Skin of body (tissue), 2 donors: Measurements from ENCODE around the gene HMX1. TPM values are rescaled to one million over a fixed set of nuclear protein-coding genes. Genes with fewer than 3 reads are reported as not detected.

Source experiments
- DNase-seq: peaks from one replicate; lab custom pipeline; 2025; lab: John Stamatoyannopoulos, UW
- total RNA-seq: library from RNA; depleted of rRNA; stranded (reverse); fragments of >200 nt; gene quantifications from one replicate; pipeline ENCODE4 v1.2.3, GENCODE V29; 2014

The HMX1 gene
- 0.20 TPM for total RNA-seq

DNA sequence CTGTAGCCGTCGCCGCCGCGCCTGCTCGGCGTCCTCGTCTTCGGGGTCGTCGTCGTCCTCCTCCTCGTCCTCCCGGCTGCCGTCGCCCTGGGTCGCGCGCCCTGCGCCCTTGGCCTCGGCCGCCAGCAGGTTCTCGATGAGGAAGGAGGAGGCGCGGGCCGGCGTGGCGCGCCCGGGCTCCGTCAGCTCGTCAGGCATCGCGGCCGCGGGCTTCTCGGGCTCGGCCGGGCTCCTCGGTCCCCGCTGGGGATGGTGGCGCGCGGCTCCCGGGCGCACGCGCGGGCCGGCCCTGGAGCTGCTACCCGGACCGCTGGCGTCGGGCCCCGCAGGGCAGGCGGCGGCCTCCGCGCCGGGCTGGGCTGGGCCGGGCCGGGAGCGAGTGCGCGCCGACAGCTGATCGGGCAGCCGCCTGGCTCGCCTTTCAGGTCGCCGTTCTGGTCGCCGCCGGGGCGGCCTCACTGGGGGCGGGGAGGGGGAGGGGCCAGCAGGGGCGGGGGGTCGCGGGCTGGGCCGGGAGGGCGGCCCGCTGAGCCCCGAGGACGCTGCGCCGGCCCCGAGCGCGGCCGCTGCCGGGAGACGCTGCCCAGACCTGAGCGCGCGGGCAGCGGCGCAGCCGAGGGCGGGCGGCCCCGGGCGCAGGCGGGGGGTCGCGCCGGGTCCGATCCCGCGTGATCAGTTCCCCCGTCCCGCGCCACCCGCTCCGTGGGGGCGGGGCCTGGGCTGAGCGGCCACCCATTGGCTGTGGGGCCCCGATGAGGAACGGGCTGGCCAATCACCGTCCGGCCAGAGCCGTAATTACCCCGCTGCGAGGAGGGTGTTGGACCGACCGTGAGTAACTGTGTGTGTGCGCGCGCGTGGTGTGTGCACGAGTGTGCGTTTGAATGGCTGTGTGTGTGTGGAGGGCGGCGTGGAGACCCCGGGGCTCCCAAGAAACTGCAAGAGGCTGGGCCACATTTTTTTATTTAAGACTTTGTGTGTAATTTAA lies at the start of gene HMX1:
TSS of gene HMX1 (minus strand) at position 423 of the 985 bp plus-strand sequence. CDS start at position 198, 225 bp downstream.
- no peak for DNase-seq

DNA sequence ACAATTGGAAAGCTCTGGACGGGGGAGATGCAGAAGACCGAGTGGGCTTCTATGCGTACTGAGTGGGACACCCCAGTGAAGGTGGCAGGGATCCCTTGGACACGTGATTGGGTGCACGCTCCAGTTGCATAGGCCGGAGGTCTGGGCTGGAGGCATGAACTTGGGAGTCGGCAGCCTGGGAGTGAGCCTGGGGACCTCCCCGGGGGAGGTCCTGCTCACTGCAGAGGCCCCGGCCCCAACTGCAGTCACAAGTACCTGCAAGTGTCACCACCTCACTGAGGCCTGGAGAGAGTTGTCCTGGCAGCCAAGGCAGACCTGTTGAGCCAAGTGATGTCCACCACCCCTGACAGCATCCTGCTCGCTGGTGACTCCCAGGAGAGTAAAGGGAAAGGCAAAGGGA lies 49.3 kb upstream of the HMX1 start:
- DNase-seq: no peak

DNA sequence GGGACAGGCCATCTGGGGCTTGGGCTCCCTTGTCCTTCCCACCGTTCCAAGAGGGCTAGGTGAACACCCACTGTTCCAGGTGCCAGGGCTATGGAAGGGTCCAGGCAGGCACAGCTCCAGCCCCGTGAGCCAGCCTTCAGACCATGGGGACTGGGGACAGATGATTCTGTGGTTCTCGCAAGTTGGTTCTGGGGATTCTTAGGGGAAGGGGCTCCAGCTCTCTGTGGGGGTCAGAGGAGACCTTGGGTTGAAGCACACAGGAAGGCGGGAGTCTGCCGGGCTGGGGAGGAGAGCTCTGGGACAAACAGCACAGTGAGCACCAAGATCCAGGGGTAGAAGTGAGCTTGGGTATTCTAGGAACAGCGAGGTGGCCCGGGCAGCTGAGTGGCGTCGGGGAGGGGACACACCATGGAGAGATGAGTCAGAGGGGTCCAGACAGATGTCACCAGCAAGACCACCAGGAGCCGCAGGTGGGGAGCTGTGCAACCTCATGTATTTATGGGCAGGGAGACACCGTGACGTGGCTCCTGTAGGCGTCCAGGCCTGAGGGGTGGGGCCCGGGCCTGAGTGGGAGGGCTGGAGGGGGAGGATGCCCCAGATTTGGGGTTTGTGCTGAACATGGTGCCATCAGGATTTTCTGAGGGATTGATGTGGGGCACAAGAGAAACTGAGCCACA lies 48.8 kb upstream of the HMX1 start:
- no peak for DNase-seq

DNA sequence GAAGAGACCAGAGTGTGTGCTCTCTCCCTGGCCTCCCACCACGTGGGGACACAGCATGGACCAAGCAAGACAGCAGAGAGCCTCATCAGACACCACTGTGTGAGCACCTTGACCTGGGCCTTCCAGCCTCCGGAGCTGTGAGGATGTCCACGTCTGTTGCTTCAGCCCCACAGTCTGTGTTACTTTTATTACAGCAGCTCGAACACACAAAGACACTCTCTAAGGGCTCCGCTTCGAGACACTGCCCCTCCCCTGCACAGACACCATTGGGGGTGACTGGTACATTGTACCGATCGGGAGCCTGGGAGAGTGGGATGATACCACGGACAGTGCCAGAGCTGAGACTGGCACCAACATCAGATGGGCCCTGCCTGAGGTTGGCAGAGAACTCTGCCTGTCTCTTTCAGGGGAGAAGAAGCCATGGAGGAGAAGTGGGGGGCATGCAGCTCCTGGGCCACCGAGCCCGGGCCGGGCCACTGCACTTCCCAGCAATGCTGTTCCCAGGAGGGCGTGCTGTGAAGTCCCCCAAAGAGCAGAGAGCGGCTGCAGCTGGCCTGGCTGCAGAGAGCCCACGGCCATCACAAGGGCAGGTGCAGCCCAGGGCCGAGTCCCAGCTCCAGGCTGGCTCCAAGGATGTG lies 48.1 kb upstream of the HMX1 start:
- no peak for DNase-seq

DNA sequence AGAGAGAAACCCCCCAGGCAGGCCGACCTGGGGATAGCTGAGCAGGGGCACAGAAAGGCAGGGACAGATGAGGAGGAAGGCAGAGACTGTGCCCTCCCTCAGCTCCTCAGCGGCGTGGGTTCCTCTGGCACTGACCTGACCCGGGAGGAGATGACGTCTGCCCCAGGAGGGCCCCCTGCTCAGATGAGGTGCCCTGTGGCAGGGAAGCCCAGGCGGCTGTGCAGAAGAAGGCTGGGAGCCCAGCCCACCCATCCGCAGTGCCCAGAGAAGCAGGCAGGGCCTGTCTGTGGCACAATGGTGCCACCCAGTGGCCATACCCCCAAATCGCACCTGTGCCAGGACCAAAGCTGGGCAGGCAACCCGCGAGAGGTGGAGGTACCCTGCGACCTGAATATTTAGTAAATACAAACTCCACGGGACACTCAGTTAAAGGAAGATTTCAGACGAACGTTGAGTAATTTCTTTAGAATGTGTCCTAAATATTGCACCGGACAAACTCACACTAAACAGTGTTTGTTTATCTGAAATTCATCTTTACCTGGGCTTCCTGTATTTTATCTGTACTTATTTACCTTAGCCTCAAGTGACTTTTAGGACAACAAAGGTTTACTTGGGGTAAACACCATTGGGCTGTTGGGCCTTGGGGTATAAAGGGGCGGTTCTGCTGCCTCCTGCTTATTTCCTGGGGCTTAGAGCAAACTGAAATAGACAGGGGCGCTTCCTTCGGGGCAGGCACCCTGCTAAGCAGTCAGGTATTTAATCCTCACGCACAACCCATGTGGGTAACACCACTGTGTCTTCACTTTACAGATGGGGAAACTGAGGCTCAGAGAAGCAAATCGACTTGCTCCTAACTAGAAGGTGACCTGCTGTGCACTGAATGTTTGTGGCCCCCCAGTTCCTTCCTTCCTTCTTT lies 46.5 kb upstream of the HMX1 start:
- no peak for DNase-seq

DNA sequence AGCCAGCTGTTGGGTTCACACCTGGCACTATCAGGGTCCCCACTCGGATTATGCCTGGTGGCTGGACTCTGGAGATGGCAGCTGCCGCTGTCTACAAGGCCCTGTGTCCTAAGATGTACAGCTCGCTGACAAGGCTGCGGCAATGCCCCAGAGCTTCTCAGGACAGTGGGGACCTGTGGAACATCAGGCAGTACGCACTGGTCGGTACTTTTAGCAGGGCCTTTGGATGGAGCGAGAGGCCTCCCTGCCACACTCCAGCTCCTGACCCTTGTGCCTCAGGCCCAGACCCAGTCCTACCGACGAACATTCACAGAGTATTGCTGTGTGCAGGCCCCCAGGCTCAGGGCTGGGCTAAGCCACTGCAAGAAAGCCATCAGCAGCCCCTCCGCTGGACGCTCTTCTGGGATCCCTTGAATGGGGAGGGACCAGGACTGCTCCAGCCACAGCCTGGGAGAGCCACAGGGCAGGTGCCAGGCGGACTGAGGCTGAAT lies 45.7 kb upstream of the HMX1 start:
- DNase-seq: no peak

DNA sequence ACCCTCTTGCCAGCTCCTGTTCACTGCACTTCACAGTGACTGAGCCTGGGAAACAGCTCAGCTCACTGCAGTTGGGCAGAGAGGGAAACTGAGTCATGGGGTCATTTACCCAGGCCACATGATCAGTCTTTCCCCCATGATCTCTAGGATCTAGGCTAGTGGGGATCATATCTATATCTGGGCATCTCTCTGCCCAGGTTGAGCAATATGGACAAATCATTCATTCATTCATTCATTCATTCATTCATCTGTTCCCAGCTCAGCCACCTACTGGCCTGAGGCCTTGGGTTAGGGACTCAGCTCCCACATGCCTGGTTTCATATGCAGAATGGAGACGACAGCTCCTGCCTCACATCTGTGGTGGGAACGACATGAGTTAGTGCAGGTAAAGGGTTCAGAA lies 45.3 kb upstream of the HMX1 start:
- DNase-seq: no peak

DNA sequence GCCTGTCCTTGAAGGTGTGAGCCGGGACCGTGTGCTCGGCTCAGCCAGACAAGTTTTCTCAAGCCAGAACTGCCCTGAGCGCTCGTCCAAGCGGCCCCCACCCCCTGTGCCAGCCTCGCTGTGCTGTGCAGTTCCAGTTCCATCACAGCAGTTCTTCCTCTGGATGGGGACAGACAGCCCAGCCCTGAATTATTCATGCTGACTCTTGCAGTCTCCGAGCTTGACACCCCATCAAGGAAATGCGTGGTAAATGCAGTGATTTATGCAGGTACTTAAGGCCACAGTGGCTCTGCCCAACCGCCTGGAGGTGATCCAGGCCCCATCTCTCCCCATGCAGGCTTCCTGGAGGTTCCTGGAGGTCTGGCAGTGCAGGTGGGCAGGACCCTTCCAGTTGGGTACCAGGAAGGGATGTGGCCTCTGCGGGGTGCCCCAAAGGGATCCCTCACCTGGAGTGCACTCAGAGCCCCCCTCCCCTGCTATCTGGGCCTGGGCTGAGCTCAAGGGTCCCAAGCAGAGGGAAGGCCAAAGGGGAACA lies 44.8 kb upstream of the HMX1 start:
- DNase-seq: no peak

DNA sequence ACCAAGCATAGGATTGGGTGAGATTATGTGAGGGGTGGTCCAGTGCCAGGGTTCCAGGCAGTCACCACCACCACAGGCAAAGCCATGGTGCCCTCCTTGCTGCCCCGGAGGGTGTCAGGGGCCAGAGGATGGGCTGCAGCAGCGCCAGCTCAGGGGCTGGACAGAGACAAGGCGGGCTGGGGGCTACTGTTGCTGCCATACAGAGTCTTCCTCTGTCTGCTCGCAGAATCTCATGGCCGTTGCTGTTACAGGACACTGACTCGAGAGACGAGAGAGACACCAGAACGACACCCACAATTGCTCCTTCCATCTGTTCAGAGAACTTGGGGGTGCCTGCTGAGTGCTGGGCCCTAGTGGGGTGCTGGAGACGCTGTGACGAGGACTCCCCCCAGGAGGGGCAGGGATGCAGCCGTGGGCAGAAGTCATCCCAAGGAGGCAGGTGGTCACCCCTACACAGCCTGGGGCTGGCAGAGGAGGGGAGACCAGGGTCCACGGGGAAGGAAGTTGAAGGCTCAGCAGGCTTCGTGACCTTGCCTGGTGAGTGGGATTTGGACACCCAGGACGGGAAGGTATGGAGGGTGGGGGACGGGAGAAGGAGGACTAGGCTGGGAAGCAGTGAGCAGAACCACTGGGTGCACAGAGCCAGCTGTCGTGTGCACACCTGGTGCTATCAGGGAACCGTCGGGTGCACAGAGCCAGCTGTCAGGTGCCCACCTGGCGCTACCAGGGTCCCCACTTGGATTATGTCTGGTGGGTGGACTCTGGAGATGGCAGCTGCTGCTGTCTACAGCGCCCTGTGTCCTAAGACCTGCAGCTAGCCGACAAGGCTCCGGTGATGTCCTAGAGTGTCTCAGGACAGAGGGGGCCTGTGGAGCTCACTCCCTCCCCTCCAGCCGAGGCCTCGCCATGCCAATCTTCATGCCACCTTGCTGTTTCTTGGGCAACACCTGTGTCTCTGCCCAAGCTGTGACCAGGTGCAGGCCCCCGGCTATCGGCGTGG lies 43.9 kb upstream of the HMX1 start:
- no peak for DNase-seq

DNA sequence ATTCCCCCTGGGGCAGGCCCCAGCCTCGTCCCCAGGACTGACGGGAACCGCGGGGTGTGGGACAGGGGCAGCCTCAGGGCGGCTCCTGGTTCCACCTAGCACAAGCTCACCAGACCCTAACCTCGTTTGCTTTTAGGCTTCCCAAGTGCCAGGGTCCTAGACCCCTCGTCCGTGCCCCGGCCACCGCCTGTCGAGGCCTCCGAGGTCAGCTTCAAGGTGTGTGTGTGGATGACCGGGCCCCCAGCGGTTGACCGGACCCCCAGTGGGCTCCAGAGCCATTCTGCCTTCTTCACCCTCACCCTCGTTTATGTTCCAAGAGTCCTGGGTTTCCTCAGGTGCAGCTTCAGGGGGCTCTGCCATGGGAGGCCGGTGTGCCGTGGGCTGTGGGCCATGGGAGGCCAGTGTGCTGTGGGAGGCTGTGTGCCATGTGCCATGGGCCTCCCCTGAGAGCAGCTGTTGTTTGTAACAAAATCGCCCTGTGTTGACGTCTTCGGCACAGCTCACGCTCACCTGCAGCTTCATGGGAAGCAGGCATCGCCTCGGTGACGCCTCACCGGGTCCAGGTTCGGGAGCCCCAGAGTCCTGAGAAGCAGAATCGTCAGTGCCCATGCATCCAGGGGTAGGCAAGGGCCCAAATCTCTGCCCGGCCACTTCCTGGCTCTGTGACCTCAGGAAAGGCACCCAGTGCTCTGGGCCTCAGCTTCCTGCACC lies 43.0 kb upstream of the HMX1 start:
- no peak for DNase-seq

DNA sequence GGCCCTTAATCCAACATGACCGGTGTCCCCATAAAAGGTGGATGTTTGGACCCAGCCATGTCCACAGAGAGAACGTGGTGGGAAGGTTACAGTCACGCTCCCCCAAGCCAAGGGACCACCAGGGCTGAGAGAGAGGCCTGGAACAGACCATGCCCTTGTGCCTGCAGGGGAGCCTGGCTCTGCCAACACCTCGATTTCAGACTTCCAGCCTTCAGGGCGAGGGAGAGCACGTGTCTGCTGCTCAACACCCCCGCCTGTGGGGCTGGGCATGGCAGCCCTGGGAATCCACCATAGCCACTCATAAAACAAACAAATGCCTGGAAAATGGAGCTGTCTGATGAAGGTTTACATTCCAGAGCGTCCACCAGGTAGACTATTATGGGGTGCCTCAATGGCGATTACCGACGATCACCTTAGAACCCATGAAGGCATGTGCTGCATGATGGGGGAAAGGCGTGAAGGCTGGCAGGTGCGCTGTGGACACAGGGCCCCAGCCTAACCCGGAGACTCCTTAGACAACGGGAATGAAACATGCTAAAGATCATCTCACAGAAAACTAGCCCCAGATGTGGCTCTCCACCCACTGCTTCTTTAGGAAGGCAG lies 42.3 kb upstream of the HMX1 start:
- no peak for DNase-seq

DNA sequence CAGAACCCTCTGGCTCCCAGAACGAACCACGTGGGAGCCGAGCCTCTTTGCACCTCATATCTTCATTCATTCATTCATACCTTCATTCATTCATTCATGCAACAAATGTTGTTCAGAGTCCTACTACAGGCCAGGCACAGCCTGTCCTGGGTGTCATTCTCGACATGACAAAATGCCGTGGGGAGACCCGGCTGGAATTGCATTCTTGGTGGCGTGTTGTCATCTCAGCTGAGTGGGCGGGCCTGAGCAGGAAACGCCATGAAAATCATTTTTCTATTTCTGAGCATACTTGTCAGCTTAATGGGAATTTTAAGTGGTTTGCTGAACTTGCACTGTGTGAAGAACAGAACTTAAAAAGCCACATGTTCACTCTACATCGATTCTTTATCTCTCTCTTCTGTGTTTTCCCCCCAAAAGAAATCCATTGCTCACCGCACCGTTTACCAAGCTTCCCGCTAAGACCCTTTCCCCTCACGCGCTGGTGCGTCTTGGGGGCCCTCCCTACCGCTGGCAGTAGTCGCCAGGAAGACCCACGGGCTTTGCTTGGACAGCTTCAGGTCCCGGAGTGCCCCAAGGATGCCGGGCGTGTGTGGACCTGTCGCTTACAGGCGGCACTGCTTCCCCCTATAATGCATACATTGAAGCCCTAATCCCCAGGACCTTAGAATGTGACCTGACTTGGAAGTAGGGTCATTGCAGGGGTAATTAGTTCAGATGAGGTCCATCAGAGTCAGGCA lies 41.6 kb upstream of the HMX1 start:
- peak; percentile 46 for DNase-seq

DNA sequence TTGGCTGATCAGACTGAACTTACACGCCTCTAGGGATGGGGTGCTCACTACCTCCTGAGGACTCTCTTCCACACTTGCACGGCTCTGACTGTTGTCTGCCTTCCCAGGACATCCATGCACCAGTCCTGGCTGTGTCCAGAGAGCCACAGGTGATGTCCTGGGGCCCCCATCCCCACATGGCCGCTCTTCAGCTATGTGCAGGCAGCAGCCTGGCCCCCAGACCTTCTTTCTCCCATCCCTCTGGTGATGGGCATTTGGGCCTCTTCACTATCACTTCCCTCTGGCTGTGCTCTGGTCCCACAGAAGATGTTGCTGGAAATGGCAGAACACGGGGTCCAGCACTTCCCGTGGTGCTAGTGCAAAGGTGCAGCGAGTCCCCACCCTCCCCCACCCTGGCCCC lies 40.9 kb upstream of the HMX1 start:
- DNase-seq: no peak

DNA sequence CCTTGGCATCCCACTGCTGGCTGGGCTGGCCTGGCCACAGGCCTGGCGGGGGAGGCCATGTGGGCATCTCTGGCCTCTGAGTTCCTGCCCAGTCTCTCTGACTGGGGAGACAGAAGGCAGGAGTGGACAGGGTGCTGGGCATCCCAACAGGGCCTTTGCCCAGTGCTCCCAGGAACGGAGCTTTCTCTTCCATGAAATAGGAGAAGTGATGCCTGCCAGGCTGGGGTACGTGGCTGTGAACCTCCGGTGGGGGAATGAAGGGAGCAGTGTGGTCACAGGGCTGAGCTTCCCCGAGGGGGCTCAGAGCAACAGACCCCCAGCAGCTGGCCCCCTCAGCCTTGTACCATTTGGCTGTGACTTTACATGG lies 40.4 kb upstream of the HMX1 start:
- DNase-seq: no peak

DNA sequence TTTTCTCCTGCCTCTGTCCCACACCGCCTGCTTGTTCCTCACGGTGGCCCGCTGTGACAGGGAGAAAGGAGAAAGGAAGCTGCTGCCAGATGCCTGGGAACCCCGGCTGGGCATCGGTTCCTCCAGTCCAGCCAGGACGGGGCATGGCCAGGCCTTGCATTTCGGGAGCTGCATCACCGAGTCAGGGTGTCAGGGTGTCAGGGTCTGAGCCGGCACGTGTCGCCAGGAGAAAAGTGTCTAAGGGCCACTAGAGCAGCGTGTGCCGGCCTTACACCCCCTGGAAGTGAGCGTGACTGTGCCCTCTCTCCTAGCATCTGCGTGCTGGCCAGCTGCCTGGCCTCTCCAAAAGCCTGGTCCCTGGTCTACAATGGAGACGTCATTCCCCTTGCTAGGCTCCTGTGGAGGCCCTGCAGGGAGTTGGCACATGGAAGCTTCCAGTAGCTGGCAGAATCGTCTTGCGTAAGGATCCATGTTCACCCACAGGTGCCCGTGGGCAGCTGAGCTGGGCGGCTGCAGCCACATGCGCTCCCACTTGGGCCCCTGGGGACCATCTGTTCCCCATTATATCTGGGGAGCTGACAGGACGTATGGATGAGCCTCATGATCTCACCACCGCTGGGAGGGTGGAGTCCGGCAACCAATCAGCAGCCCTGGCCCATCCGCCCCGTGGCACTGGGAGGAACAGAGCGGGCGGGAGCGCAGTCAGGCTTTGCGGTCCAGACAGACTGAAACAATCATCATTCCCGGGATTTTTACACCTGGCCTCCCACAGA lies 39.9 kb upstream of the HMX1 start:
- DNase-seq: peak; percentile 18

DNA sequence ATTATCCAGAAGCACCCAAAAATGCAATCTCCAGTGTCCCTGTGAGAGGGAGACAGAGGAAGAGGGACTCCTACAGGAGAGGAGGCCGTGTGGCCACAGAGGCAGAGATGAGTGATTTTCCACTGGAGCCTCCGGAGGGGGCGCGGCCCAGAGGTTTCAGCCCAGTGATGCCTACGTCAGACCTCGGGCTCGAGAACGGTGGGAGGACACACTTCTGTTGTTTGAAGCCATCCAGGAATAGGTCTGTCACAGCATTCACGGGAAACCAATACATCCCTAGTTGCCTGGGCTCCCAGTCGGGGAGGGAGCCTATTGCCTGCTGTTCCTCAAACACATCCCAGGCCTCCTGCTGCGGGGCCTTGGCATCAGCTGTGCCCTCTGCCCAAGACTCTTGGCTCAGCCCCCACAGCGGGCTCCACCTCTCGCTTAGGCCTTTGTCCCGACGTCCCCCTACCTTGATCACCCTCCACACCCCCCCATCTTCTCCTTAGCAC lies 39.2 kb upstream of the HMX1 start:
- no peak for DNase-seq
